ENCODE measurements around the gene ADAMTS1.
"Not testable (repeated sequence)": the region's sequence is repeated elsewhere in the genome, so short reads cannot be mapped to it uniquely, and the experiment has no call there.

The ADAMTS1 gene

GRCh38 chr21:26845066-26845758, at the start of gene ADAMTS1:
TSS of gene ADAMTS1 (minus strand) at chr21:26845409. CDS start at chr21:26844954, 455 bp downstream.
- DNase-seq, result no peak

GRCh38 chr21:26892151-26892550, 46.9 kb upstream of the ADAMTS1 start:
- DNase-seq, result no peak

- DNase-seq, result no peak
These were observed 43.7 kb upstream of the ADAMTS1 start for GRCh38 chr21:26888931-26889330.

GRCh38 chr21:26888256-26888655, 43.0 kb upstream of the ADAMTS1 start:
- DNase-seq, result no peak

- no peak for DNase-seq
These were observed 42.0 kb upstream of the ADAMTS1 start for GRCh38 chr21:26887251-26887650.

GRCh38 chr21:26884436-26884835, 39.2 kb upstream of the ADAMTS1 start:
- no peak for DNase-seq

- no peak for DNase-seq
These were observed 38.6 kb upstream of the ADAMTS1 start for GRCh38 chr21:26883768-26884167.

GRCh38 chr21:26881504-26882228, 36.5 kb upstream of the ADAMTS1 start:
- no peak for DNase-seq

- DNase-seq, result no peak
These were observed 31.8 kb upstream of the ADAMTS1 start for GRCh38 chr21:26877018-26877417.

GRCh38 chr21:26874347-26874746, 29.1 kb upstream of the ADAMTS1 start:
- no peak for DNase-seq

GRCh38 chr21:26865857-26866256, 20.6 kb upstream of the ADAMTS1 start:
- DNase-seq, result no peak

GRCh38 chr21:26856871-26857350, 11.7 kb upstream of the ADAMTS1 start:
- not testable (repeated sequence) for DNase-seq

- not testable (repeated sequence) for DNase-seq
These were observed 9.5 kb upstream of the ADAMTS1 start for GRCh38 chr21:26854695-26855094.

- DNase-seq, result no peak
These were observed 7.2 kb upstream of the ADAMTS1 start for GRCh38 chr21:26852423-26852822.

- DNase-seq, result no peak
These were observed 6.1 kb upstream of the ADAMTS1 start for GRCh38 chr21:26851109-26851944.

GRCh38 chr21:26850116-26850643, 5.0 kb upstream of the ADAMTS1 start:
- no peak for DNase-seq

GRCh38 chr21:26849428-26850115, 4.4 kb upstream of the ADAMTS1 start:
- DNase-seq, result no peak

GRCh38 chr21:26847921-26848320, 2.7 kb upstream of the ADAMTS1 start:
- no peak for DNase-seq

- no peak for DNase-seq
These were observed 1.8 kb upstream of the ADAMTS1 start for GRCh38 chr21:26847002-26847401.

- no peak for DNase-seq
These were observed 1.1 kb upstream of the ADAMTS1 start for GRCh38 chr21:26846036-26846931.

GRCh38 chr21:26845759-26846035, 488 bp upstream of the ADAMTS1 start:
- no peak for DNase-seq

All from NCI-H1048 (cell line).